ENCODE measurements around the gene BPIFB1. TPM values are rescaled to one million over a fixed set of nuclear protein-coding genes. Genes with fewer than 3 reads are reported as not detected.

BPIFB1 gene
- total and polyA plus RNA-seq, 10 of the 15 experiments (the other 5 are each of a cell fraction or from before 2014, with no cell fraction given), result 0.13 TPM; not detected in 9

GRCh38 chr20:33301192-33301930 is 18.3 kb downstream of the BPIFB1 start:
- no TSS peak for BruUV-seq (replicated peaks)
- RAD21 ChIA-PET (ENCODE audit: unreplicated experiment), result interaction anchor here (1.3 kb wide), 1 partner anchor 399 kb away, joined by 6 read pairs; no protein-coding TSS in a partner anchor
- FAIRE-seq, result peak; percentile 47

More at GRCh38 chr20:33301192-33301930, 18.3 kb downstream of the BPIFB1 start:
- H3K79me2 ChIP-seq (ENCODE audit: control insufficient read depth, insufficient read depth, low read length), result no peaks in the 10 kb centered on the region
- DNase-seq (ENCODE audit: low read depth, low spot score) (no peak), ATAC-seq (no peak)
- POLR2A ChIA-PET, result no interaction called here
- H3K27me3 ChIP-seq (replicated peaks in 1 of 2; ENCODE audit: control insufficient read depth in 2 of 2, insufficient read depth in 2 of 2, low read length in 1 of 2), result peaks cover 0 to 2% of the 10 kb centered on the region in 2 experiments; a peak in 2 of 4 replicates
- TF ChIP-seq MLLT1 (IDR thresholded peaks at IDR 0.05) (0 out of 2 replicates have a peak, but pooled peaks have one; percentile 35), ATF3 (IDR thresholded peaks at IDR 0.05; ENCODE audit: borderline replicate concordance, extremely low read depth, low read depth, low read length) (no peak), SRF (IDR thresholded peaks at IDR 0.05; ENCODE audit: low read depth in 2 of 2, low read length in 2 of 2) (0 out of 4 replicates have a peak, but pooled peaks of 1 of the 2 experiments have one; percentile 39), REST (IDR thresholded peaks at IDR 0.05; ENCODE audit: low read depth, low read length) (no peak)
- H3K9me3 ChIP-seq (replicated peaks; ENCODE audit: control insufficient read depth, insufficient read depth, low read length), result no peaks in the 10 kb centered on the region; the same call in 2 of the 3 replicates
- in situ Hi-C loops (cut with MboI), result no loop called here
- no peak overlapping the region for H3K9ac ChIP-seq (ENCODE audit: control insufficient read depth, insufficient read depth, low read length)
- no peaks in the 10 kb centered on the region for H4K20me1 ChIP-seq (ENCODE audit: control insufficient read depth, insufficient read depth)
- H3K36me3 ChIP-seq (ENCODE audit: control insufficient read depth in 2 of 2, insufficient read depth in 2 of 2, low read length in 1 of 2), result no peaks in the 10 kb centered on the region
- no peak overlapping the region for H3K27ac ChIP-seq (ENCODE audit: control insufficient read depth, insufficient read depth)
- SMC1A ChIA-PET (ENCODE audit: uncharacterized antibody, unreplicated experiment), result interaction anchor here (1.6 kb wide), 1 partner anchor 9 kb away, joined by 5 read pairs; no protein-coding TSS in a partner anchor
- no peak overlapping the region for H2AFZ ChIP-seq (ENCODE audit: control insufficient read depth, low read depth, low read length)
- no peak overlapping the region for H3K4me2 ChIP-seq (ENCODE audit: control insufficient read depth, insufficient read depth)
- H3K4me1 ChIP-seq (ENCODE audit: control insufficient read depth, insufficient read depth, low read length), result no peaks in the 10 kb centered on the region
- CTCF ChIA-PET, result interaction anchor here (0.6 to 1.4 kb wide), 4 partner anchors 9 to 1540 kb away, joined by 3 to 5 read pairs (median 4); no protein-coding TSS in a partner anchor
- intact Hi-C loops (cut with micrococcal nuclease; ENCODE audit: unreplicated experiment), result no loop called here
- H3K4me3 ChIP-seq, result no peak overlapping the region
- 28% methylated on average over 11 of the region's 11 CpGs for WGBS (ENCODE audit: insufficient coverage, insufficient replicate concordance, low lambda C conversion rate, missing lambda C conversion rate)
